Thymus (tissue), 11 donors: Measurements from ENCODE around the gene DUSP18. TPM values are rescaled to one million over a fixed set of nuclear protein-coding genes. Genes with fewer than 3 reads are reported as not detected.

Experiments used
- DNase-seq, 9 donors: peaks; one replicate each; pipeline ENCODE4 v3.0.0-alpha.2; 2013; ENCODE audit warnings: low spot score in 9 of 9, low read depth in 6 of 9, missing footprints in 1 of 9
- H3K27ac ChIP-seq, 2 donors: one replicate each; pipeline ENCODE4 v1.5.1; 2013; ENCODE audit warnings: control low read depth in 1 of 2, low read depth in 1 of 2, low read length in 1 of 2, mild to moderate bottlenecking in 1 of 2, moderate library complexity in 1 of 2
- H3K27me3 ChIP-seq, 2 donors: one replicate each; pipeline ENCODE4 v1.5.1; 2013; ENCODE audit warnings: low read length in 1 of 2; ENCODE audit not compliant: control insufficient read depth in 2 of 2, insufficient read depth in 1 of 2
- H3K36me3 ChIP-seq, 2 donors: one replicate each; pipeline ENCODE4 v1.5.1; 2013; ENCODE audit warnings: low read length in 1 of 2, mild to moderate bottlenecking in 1 of 2, moderate library complexity in 1 of 2; ENCODE audit not compliant: control insufficient read depth in 2 of 2, insufficient read depth in 2 of 2
- H3K4me1 ChIP-seq, 2 donors: one replicate each; pipeline ENCODE4 v1.5.1; 2013; ENCODE audit warnings: low read length in 2 of 2; ENCODE audit not compliant: control insufficient read depth in 2 of 2, insufficient read depth in 2 of 2
- H3K4me3 ChIP-seq, 2 donors: one replicate each; pipeline ENCODE4 v1.5.1; 2013; ENCODE audit warnings: low read length in 2 of 2, control low read depth in 1 of 2, mild to moderate bottlenecking in 1 of 2
- H3K9me3 ChIP-seq, 2 donors: one replicate each; pipeline ENCODE4 v1.5.1; 2013; ENCODE audit warnings: low read length in 1 of 2, mild to moderate bottlenecking in 1 of 2; ENCODE audit not compliant: control insufficient read depth in 2 of 2, insufficient read depth in 1 of 2
- WGBS: extraction: QIAGEN DNeasy Blood & Tissue Kit; methylation state at CpG from one replicate; pipeline ENCODE4 v1.1.7; 2013; 5-methylcytosine and 5-hydroxymethylcytosine counted together
- polyA plus RNA-seq: library from polyadenylated mRNA; stranded (reverse); fragments of 200-250 nt; gene quantifications from one replicate; pipeline ENCODE4 v1.2.3, GENCODE V29; 2013
- total RNA-seq: library from RNA; stranded (reverse); fragments of 120-200 nt; gene quantifications from one replicate; pipeline ENCODE4 v1.2.4, GENCODE V29; 2013
- donor health status: healthy.

DUSP18 gene
- total and polyA plus RNA-seq, 2 donors, result 3.3 to 6.4 TPM

- WGBS, result under 1% methylated on average over 18 of the region's 18 CpGs
- peaks cover 5 to 8% of the 10 kb centered on the region in 2 donors for H3K4me1 ChIP-seq
- DNase-seq, result peak in 5 of 9 donors; percentile 1 to 11 (median 7)
These were observed 575 bp downstream of the DUSP18 start for GRCh38 chr22:30667107-30667493.

GRCh38 chr22:30665786-30666185 is 1.9 kb downstream of the DUSP18 start:
- H3K4me1 ChIP-seq, result peaks cover 5 to 8% of the 10 kb centered on the region in 2 donors
- 98% methylated on average over 4 of the region's 4 CpGs for WGBS

More at GRCh38 chr22:30667107-30667493, 575 bp downstream of the DUSP18 start:
- H3K4me3 ChIP-seq, result peak overlapping the region; percentile 83 to 85
- H3K27me3 ChIP-seq, result peaks cover 7 to 21% of the 10 kb centered on the region in 2 donors
- peaks cover 7 to 18% of the 10 kb centered on the region in 2 donors for H3K36me3 ChIP-seq
- no peak overlapping the region for H3K27ac ChIP-seq
- H3K9me3 ChIP-seq, result no peaks in the 10 kb centered on the region

GRCh38 chr22:30665266-30665665 is 2.4 kb downstream of the DUSP18 start:
- Histone ChIP-seq H3K27ac (no peak overlapping the region), H3K9me3 (no peaks in the 10 kb centered on the region), H3K36me3 (peaks cover 7 to 22% of the 10 kb centered on the region in 2 donors), H3K4me1 (peaks cover 5 to 8% of the 10 kb centered on the region in 2 donors), H3K27me3 (peaks cover 7 to 21% of the 10 kb centered on the region in 2 donors), H3K4me3 (no peak overlapping the region)
- DNase-seq, result no peak
- WGBS, result 92% methylated on average over 2 of the region's 2 CpGs

More at GRCh38 chr22:30665786-30666185, 1.9 kb downstream of the DUSP18 start:
- H3K36me3 ChIP-seq, result peaks cover 7 to 22% of the 10 kb centered on the region in 2 donors
- DNase-seq, result no peak
- no peak overlapping the region for H3K27ac ChIP-seq
- peaks cover 7 to 21% of the 10 kb centered on the region in 2 donors for H3K27me3 ChIP-seq
- no peaks in the 10 kb centered on the region for H3K9me3 ChIP-seq
- no peak overlapping the region for H3K4me3 ChIP-seq

GRCh38 chr22:30664798-30665197 is 2.9 kb downstream of the DUSP18 start:
- 98% methylated on average over 13 of the region's 13 CpGs for WGBS
- Histone ChIP-seq H3K36me3 (peaks cover 7 to 22% of the 10 kb centered on the region in 2 donors), H3K4me1 (peaks cover 5 to 8% of the 10 kb centered on the region in 2 donors), H3K27ac (no peak overlapping the region), H3K27me3 (peaks cover 7 to 17% of the 10 kb centered on the region in 2 donors), H3K4me3 (no peak overlapping the region), H3K9me3 (no peaks in the 10 kb centered on the region)
- DNase-seq, result no peak

GRCh38 chr22:30662040-30662439 is 5.6 kb downstream of the DUSP18 start:
- Histone ChIP-seq H3K27me3 (no peaks in the 10 kb centered on the region), H3K4me1 (peaks cover 0 to 5% of the 10 kb centered on the region in 2 donors), H3K36me3 (peaks cover 7 to 22% of the 10 kb centered on the region in 2 donors), H3K4me3 (no peak overlapping the region), H3K27ac (no peak overlapping the region), H3K9me3 (no peaks in the 10 kb centered on the region)
- DNase-seq, result no peak
- 97% methylated on average over 4 of the region's 4 CpGs for WGBS

GRCh38 chr22:30655532-30655931 is 12.1 kb downstream of the DUSP18 start:
- no peak overlapping the region for H3K4me3 ChIP-seq
- DNase-seq, result no peak
- H3K36me3 ChIP-seq, result no peaks in the 10 kb centered on the region
- no peak overlapping the region for H3K27ac ChIP-seq
- H3K27me3 ChIP-seq, result no peaks in the 10 kb centered on the region
- H3K4me1 ChIP-seq, result no peaks in the 10 kb centered on the region
- H3K9me3 ChIP-seq, result no peaks in the 10 kb centered on the region
- 97% methylated on average over 3 of the region's 3 CpGs for WGBS

GRCh38 chr22:30654361-30654760 is 13.3 kb downstream of the DUSP18 start:
- no peaks in the 10 kb centered on the region for H3K27me3 ChIP-seq
- H3K4me3 ChIP-seq, result no peak overlapping the region
- DNase-seq, result no peak

GRCh38 chr22:30652852-30653251 is 14.8 kb downstream of the DUSP18 start:
- H3K9me3 ChIP-seq, result no peaks in the 10 kb centered on the region
- no peak overlapping the region for H3K27ac ChIP-seq
- no peaks in the 10 kb centered on the region for H3K36me3 ChIP-seq
- H3K4me3 ChIP-seq, result no peak overlapping the region
- 94% methylated on average over 2 of the region's 2 CpGs for WGBS
- H3K4me1 ChIP-seq, result no peaks in the 10 kb centered on the region
- H3K27me3 ChIP-seq, result no peaks in the 10 kb centered on the region
- DNase-seq, result no peak

More at GRCh38 chr22:30654361-30654760, 13.3 kb downstream of the DUSP18 start:
- no peak overlapping the region for H3K27ac ChIP-seq
- no peaks in the 10 kb centered on the region for H3K4me1 ChIP-seq
- H3K36me3 ChIP-seq, result no peaks in the 10 kb centered on the region
- H3K9me3 ChIP-seq, result no peaks in the 10 kb centered on the region
- 98% methylated on average over 14 of the region's 14 CpGs for WGBS

GRCh38 chr22:30650508-30651116 is 17.1 kb downstream of the DUSP18 start:
- no peak overlapping the region for H3K27ac ChIP-seq
- WGBS, result 87% methylated on average over 5 of the region's 5 CpGs

More at GRCh38 chr22:30650508-30651116, 17.1 kb downstream of the DUSP18 start:
- H3K9me3 ChIP-seq, result no peaks in the 10 kb centered on the region
- no peak for DNase-seq
- no peaks in the 10 kb centered on the region for H3K4me1 ChIP-seq
- H3K36me3 ChIP-seq, result no peaks in the 10 kb centered on the region
- no peak overlapping the region for H3K4me3 ChIP-seq
- H3K27me3 ChIP-seq, result no peaks in the 10 kb centered on the region
